ENCODE data around the gene SPOCK3.
"Not testable (repeated sequence)": the region's sequence is repeated elsewhere in the genome, so short reads cannot be mapped to it uniquely, and the experiment has no call there.

Gene SPOCK3

GRCh38 chr4:167031534-167032156, 202.6 kb downstream of the SPOCK3 start:
- DNase-seq, result no peak

- no peak for DNase-seq
Measured at GRCh38 chr4:167028976-167029375, 205.3 kb downstream of the SPOCK3 start.

- DNase-seq, result no peak
Measured at GRCh38 chr4:167025670-167026069, 208.6 kb downstream of the SPOCK3 start.

- DNase-seq, result no peak
Measured at GRCh38 chr4:167023364-167023925, 210.8 kb downstream of the SPOCK3 start.

- DNase-seq, result peak; percentile 3
Measured at GRCh38 chr4:167021545-167022155, 212.6 kb downstream of the SPOCK3 start.

GRCh38 chr4:167020410-167020809, 213.9 kb downstream of the SPOCK3 start:
- DNase-seq, result no peak

GRCh38 chr4:167014944-167015343, 219.3 kb downstream of the SPOCK3 start:
- no peak for DNase-seq

GRCh38 chr4:167003326-167003725, 231.0 kb downstream of the SPOCK3 start:
- no peak for DNase-seq

GRCh38 chr4:167000141-167000852, 234.0 kb downstream of the SPOCK3 start:
- DNase-seq, result no peak

- DNase-seq, result no peak
Measured at GRCh38 chr4:166996216-166996615, 238.1 kb downstream of the SPOCK3 start.

- no peak for DNase-seq
Measured at GRCh38 chr4:166994686-166995085, 239.6 kb downstream of the SPOCK3 start.

GRCh38 chr4:166991006-166991561, 243.2 kb downstream of the SPOCK3 start:
- DNase-seq, result no peak

GRCh38 chr4:166989886-166990285, 244.4 kb downstream of the SPOCK3 start:
- DNase-seq, result no peak

- DNase-seq, result no peak
Measured at GRCh38 chr4:166987026-166987425, 247.3 kb downstream of the SPOCK3 start.

GRCh38 chr4:166981847-166982246, 252.4 kb downstream of the SPOCK3 start:
- DNase-seq, result no peak

- no peak for DNase-seq
Measured at GRCh38 chr4:166980419-166980818, 253.9 kb downstream of the SPOCK3 start.

- no peak for DNase-seq
Measured at GRCh38 chr4:166977596-166977995, 256.7 kb downstream of the SPOCK3 start.

- DNase-seq, result no peak
Measured at GRCh38 chr4:166972071-166972470, 262.2 kb downstream of the SPOCK3 start.

- not testable (repeated sequence) for DNase-seq
Measured at GRCh38 chr4:166968219-166968618, 266.1 kb downstream of the SPOCK3 start.

GRCh38 chr4:166965562-166965961, 268.7 kb downstream of the SPOCK3 start:
- DNase-seq, result no peak

- DNase-seq, result no peak
Measured at GRCh38 chr4:166957451-166957850, 276.8 kb downstream of the SPOCK3 start.

GRCh38 chr4:166956484-166956883, 277.8 kb downstream of the SPOCK3 start:
- no peak for DNase-seq

GRCh38 chr4:166941629-166942028, 292.7 kb downstream of the SPOCK3 start:
- DNase-seq, result no peak

- no peak for DNase-seq
Measured at GRCh38 chr4:166930464-166930863, 303.8 kb downstream of the SPOCK3 start.

All from DMS79 treated with DMSO at 0.1 percent for 48 hours (cell line).